Hepatocyte (in vitro differentiated cells): Measurements from ENCODE around the gene OR4D6.

Experiments used
- EZH2 ChIP-seq: fragments of 200-600 bp; sonication (generic); IDR thresholded peaks from 2 replicates; pipeline ENCODE4 v1.6.1; 2016; ENCODE audit warnings: antibody characterized with exemption, mild to moderate bottlenecking, borderline replicate concordance
- EZH2phosphoT487 ChIP-seq: fragments of 200-600 bp; sonication (generic); IDR thresholded peaks from one replicate; pipeline ENCODE4 v1.6.1; 2018; ENCODE audit warnings: antibody characterized with exemption, mild to moderate bottlenecking, low read depth, moderate library complexity; ENCODE audit not compliant: unreplicated experiment, severe bottlenecking
- TF ChIP-seq, protein P1 (sequence below): fragments of 200-600 bp; sonication (generic); IDR thresholded peaks from 2 replicates; pipeline ENCODE4 v1.5.1; 2016; ENCODE audit warnings: antibody characterized with exemption, mild to moderate bottlenecking; ENCODE audit not compliant: poor library complexity

DNA sequence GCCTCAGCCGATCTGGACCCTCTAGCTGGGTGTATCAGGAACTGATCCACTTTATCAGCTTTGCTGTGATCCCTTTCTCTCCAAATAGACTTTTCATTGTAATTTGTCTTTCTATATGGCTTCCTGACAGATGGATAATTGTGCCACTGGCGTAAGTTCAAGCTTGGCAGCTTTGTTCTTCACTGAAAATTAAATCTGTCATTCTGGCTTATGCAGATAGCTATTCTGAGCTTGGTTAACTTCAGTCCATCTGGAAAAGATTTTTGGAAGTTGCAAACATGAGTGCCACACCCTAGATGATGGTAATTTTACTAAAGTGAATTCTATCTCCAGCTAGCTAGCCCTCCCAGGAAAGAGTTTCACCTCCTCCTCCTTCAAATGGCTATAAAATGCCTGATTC is 38.6 kb upstream of the OR4D6 start:
- TF ChIP-seq, protein P1, sequence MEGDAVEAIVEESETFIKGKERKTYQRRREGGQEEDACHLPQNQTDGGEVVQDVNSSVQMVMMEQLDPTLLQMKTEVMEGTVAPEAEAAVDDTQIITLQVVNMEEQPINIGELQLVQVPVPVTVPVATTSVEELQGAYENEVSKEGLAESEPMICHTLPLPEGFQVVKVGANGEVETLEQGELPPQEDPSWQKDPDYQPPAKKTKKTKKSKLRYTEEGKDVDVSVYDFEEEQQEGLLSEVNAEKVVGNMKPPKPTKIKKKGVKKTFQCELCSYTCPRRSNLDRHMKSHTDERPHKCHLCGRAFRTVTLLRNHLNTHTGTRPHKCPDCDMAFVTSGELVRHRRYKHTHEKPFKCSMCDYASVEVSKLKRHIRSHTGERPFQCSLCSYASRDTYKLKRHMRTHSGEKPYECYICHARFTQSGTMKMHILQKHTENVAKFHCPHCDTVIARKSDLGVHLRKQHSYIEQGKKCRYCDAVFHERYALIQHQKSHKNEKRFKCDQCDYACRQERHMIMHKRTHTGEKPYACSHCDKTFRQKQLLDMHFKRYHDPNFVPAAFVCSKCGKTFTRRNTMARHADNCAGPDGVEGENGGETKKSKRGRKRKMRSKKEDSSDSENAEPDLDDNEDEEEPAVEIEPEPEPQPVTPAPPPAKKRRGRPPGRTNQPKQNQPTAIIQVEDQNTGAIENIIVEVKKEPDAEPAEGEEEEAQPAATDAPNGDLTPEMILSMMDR, result no peak
- TF ChIP-seq EZH2phosphoT487 (no peak), EZH2 (no peak)
